ENCODE measurements around the gene HOGA1.

DNA sequence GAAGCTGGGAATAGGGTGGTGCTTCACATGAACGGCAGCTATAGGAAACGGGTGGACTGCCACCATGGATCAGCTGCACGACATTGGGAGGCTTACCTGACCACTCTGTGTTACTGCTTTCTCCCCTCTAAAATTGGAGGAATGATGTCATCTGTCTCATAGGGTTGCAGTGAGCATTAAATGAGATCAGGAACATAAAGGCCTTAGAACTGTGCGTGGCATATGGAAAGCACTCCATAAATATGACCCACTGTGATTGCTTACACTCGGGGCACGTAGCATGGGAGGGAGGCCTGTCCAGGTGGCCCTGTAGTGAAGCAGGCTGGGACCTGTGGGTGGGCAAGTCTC lies 15.1 kb downstream of the HOGA1 start:
- no peak for TF ChIP-seq POLR2A (IDR thresholded peaks at IDR 0.05)
- TF ChIP-seq, protein P1, sequence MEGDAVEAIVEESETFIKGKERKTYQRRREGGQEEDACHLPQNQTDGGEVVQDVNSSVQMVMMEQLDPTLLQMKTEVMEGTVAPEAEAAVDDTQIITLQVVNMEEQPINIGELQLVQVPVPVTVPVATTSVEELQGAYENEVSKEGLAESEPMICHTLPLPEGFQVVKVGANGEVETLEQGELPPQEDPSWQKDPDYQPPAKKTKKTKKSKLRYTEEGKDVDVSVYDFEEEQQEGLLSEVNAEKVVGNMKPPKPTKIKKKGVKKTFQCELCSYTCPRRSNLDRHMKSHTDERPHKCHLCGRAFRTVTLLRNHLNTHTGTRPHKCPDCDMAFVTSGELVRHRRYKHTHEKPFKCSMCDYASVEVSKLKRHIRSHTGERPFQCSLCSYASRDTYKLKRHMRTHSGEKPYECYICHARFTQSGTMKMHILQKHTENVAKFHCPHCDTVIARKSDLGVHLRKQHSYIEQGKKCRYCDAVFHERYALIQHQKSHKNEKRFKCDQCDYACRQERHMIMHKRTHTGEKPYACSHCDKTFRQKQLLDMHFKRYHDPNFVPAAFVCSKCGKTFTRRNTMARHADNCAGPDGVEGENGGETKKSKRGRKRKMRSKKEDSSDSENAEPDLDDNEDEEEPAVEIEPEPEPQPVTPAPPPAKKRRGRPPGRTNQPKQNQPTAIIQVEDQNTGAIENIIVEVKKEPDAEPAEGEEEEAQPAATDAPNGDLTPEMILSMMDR (IDR thresholded peaks at IDR 0.05): no peak
- TF ChIP-seq EP300 (IDR thresholded peaks at IDR 0.05): no peak

Measured in ovary (tissue), 3 donors.